ENCODE measurements around the gene SFPQ. TPM values are rescaled to one million over a fixed set of nuclear protein-coding genes. Genes with fewer than 3 reads are reported as not detected.

The SFPQ gene
- total and polyA plus RNA-seq, 4 donors: 34.7 to 231 (median 184) TPM

DNA sequence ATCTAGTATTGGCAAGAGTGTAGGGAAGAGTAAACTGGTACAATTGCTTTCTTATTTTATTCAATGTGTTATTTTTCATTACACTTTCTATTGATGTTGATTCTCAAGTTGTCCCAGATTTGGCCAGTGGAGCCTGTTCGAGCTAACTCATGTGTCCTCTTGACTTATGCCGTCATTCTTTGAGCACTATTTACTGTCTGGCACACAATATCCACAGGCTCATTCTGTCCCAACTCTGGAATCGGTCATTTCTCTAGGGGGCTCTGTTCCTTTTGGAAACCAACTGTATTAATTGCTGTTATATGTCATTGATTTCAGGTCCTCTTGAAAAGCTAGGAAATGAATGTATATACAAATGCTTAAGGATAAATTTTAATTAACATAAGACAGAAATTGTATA is 22.4 kb upstream of the SFPQ start:
- 8 to 12% methylated on average over 3 of the region's 3 CpGs for WGBS, 2 donors
- H3K4me1 ChIP-seq (ENCODE audit: control insufficient read depth in 1 of 2, insufficient read depth in 2 of 2, low read length in 2 of 2): no peaks in the 10 kb centered on the region
- no peak overlapping the region for H3K4me3 ChIP-seq (ENCODE audit: low read length in 2 of 2)
- intact Hi-C loops (cut with DNase I): no loop called here
- no peak for DNase-seq
- H3K9me3 ChIP-seq (ENCODE audit: control insufficient read depth, low read length): no peaks in the 10 kb centered on the region
- H3K27me3 ChIP-seq (ENCODE audit: control insufficient read depth in 1 of 2, insufficient read depth in 2 of 2, low read length in 1 of 2): no peaks in the 10 kb centered on the region
- H3K36me3 ChIP-seq (ENCODE audit: control insufficient read depth in 1 of 2, insufficient read depth in 2 of 2, low read length in 1 of 2): no peaks in the 10 kb centered on the region
- ATAC-seq (ENCODE audit: low FRiP score): peak; percentile 70
- H3K27ac ChIP-seq (ENCODE audit: low read depth in 1 of 2, low read length in 2 of 2): no peak overlapping the region

DNA sequence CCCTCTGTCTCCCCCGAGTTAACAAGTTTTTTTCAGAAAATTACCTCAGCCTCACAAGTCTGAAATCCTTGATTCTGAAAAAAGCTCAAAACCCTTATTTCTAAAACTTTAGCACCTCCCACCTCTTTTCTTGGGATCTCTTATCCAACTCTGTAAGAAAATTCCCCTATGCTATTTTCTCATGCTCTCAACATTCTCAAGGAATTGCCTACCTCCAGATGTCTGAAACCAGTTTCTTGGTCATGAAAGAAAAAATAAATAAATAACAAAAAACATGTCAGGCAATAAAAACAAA is 18.1 kb upstream of the SFPQ start:
- Histone ChIP-seq H3K4me1 (ENCODE audit: control insufficient read depth in 1 of 2, insufficient read depth in 2 of 2, low read length in 2 of 2) (no peaks in the 10 kb centered on the region), H3K27ac (ENCODE audit: low read depth in 1 of 2, low read length in 2 of 2) (no peak overlapping the region), H3K4me3 (ENCODE audit: low read length in 2 of 2) (no peak overlapping the region), H3K36me3 (ENCODE audit: control insufficient read depth in 1 of 2, insufficient read depth in 2 of 2, low read length in 1 of 2) (no peaks in the 10 kb centered on the region), H3K27me3 (ENCODE audit: control insufficient read depth in 1 of 2, insufficient read depth in 2 of 2, low read length in 1 of 2) (no peaks in the 10 kb centered on the region), H3K9me3 (ENCODE audit: control insufficient read depth, low read length) (no peaks in the 10 kb centered on the region)
- ATAC-seq (ENCODE audit: low FRiP score) (no peak), DNase-seq (no peak)
- intact Hi-C loops (cut with DNase I): no loop called here
- WGBS, 2 donors: 41 to 55% methylated on average over 1 of the region's 1 CpG

DNA sequence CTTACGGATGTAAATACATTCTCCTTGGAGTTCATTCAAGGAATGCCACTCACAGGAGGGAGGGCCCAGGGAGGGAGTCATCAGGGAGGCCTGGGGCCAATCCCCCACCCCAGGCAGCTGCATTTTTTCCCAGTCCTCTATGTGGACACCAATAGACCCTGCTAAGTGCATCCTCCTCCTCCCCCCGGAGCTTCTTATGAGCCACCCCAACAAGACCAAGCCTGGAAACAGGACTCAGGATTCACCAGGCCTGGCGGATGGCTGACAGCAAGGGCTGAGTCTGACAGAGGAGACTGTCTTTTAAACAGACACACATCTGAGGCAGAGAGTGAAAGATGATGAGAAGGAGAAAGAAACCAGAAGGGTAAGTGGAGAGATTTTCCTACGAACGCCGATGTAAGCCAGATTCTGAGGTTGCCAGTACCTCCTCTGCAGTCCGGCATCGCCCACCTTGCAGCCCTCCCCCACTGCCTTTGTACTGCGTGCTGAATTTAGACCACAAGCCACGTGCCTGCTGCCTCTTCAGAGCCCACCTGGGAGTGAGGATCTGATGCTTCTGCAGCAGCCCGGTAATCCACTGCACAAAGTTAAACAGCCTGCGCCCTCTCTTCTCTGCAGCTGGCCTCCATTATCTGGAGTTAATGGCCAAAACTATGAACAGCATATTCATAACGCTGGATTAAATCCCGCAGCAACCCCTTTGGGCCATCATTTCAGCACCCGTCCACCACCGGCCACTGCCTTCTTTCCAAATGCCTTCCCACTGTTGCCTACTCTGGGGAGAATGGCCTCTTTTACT is 17.6 kb upstream of the SFPQ start:
- DNase-seq (no peak), ATAC-seq (ENCODE audit: low FRiP score) (no peak)
- H3K9me3 ChIP-seq (ENCODE audit: control insufficient read depth, low read length): no peaks in the 10 kb centered on the region
- no peaks in the 10 kb centered on the region for H3K27me3 ChIP-seq (ENCODE audit: control insufficient read depth in 1 of 2, insufficient read depth in 2 of 2, low read length in 1 of 2)
- H3K4me3 ChIP-seq (ENCODE audit: low read length in 2 of 2): no peak overlapping the region
- 57 to 67% methylated on average over 16 of the region's 16 CpGs for WGBS, 2 donors
- no peaks in the 10 kb centered on the region for H3K4me1 ChIP-seq (ENCODE audit: control insufficient read depth in 1 of 2, insufficient read depth in 2 of 2, low read length in 2 of 2)
- H3K27ac ChIP-seq (ENCODE audit: low read depth in 1 of 2, low read length in 2 of 2): no peak overlapping the region
- no peaks in the 10 kb centered on the region for H3K36me3 ChIP-seq (ENCODE audit: control insufficient read depth in 1 of 2, insufficient read depth in 2 of 2, low read length in 1 of 2)
- intact Hi-C loops (cut with DNase I): no loop called here

DNA sequence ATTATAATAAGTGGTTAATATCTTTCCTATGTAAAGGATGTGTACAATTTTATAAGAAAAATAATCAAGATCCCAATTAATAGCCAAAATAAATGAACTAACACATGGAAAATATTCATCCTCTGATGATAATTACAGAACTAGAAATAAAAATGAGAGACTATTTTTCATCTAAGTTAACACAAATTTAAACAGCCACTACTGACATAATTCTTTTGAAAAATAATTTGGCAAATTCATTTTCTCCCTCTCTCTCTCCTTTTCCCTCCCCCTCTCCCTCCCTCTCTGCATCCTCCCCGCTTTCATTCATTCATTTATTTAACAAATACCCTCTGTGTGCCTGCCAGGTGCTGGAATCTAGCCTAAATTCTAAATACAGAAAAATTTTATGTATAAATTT is 10.3 kb upstream of the SFPQ start:
- ATAC-seq (ENCODE audit: low FRiP score): no peak

DNA sequence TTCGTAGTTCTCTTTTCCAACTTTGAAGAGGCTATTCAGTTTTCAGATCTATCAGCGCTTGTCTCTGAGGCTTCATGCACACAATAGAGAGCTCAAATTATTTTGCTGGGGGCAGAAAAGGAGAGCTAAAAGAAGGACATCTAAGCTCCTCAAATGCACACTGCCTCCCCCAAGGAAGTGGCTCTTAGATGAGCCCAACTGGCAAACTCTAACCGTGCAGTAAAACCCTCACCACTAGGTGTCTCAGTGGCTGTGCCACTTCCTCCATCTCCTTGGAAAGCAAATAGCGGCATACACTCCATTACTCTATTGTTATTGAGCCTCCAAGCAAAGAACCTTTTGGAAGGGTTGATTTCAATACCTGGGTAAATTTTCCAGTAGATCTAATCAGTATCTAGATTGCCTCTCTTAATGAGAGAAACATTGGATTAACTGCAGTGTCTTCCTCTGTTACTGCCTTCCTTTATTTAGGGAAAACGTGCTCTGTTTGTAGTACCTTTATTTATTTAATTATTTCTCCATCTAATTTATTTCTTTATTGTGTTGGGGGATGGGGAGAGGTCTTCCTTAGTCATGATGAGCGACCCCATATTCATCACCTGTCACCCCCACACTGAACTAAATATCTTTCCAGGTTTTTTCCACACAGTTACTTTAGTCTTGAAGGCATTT is 9.2 kb upstream of the SFPQ start:
- Histone ChIP-seq H3K27me3 (ENCODE audit: control insufficient read depth in 1 of 2, insufficient read depth in 2 of 2, low read length in 1 of 2) (no peaks in the 10 kb centered on the region), H3K4me1 (ENCODE audit: control insufficient read depth in 1 of 2, insufficient read depth in 2 of 2, low read length in 2 of 2) (no peaks in the 10 kb centered on the region), H3K27ac (ENCODE audit: low read depth in 1 of 2, low read length in 2 of 2) (no peak overlapping the region), H3K36me3 (ENCODE audit: control insufficient read depth in 1 of 2, insufficient read depth in 2 of 2, low read length in 1 of 2) (no peaks in the 10 kb centered on the region), H3K4me3 (ENCODE audit: low read length in 2 of 2) (no peak overlapping the region), H3K9me3 (ENCODE audit: control insufficient read depth, low read length) (no peaks in the 10 kb centered on the region)
- DNase-seq (peak in 1 of 2 donors; percentile 72), ATAC-seq (ENCODE audit: low FRiP score) (peak; percentile 90)
- intact Hi-C loops (cut with DNase I): loop anchor here (5.0 to 10.0 kb wide), 2 partner anchors 93 to 95 kb away; no protein-coding TSS in a partner anchor
- 23 to 28% methylated on average over 6 of the region's 6 CpGs for WGBS, 2 donors

More for the DNA sequence above, 10.3 kb upstream of the SFPQ start:
- DNase-seq: no peak
- Histone ChIP-seq H3K27ac (ENCODE audit: low read depth in 1 of 2, low read length in 2 of 2) (no peak overlapping the region), H3K9me3 (ENCODE audit: control insufficient read depth, low read length) (no peaks in the 10 kb centered on the region), H3K4me1 (ENCODE audit: control insufficient read depth in 1 of 2, insufficient read depth in 2 of 2, low read length in 2 of 2) (no peaks in the 10 kb centered on the region), H3K4me3 (ENCODE audit: low read length in 2 of 2) (no peak overlapping the region), H3K27me3 (ENCODE audit: control insufficient read depth in 1 of 2, insufficient read depth in 2 of 2, low read length in 1 of 2) (no peaks in the 10 kb centered on the region), H3K36me3 (ENCODE audit: control insufficient read depth in 1 of 2, insufficient read depth in 2 of 2, low read length in 1 of 2) (no peaks in the 10 kb centered on the region)
- WGBS, 2 donors: 64 to 73% methylated on average over 1 of the region's 1 CpG
- intact Hi-C loops (cut with DNase I): loop anchor here (5.0 to 10.0 kb wide), 2 partner anchors 92 to 94 kb away; no protein-coding TSS in a partner anchor

DNA sequence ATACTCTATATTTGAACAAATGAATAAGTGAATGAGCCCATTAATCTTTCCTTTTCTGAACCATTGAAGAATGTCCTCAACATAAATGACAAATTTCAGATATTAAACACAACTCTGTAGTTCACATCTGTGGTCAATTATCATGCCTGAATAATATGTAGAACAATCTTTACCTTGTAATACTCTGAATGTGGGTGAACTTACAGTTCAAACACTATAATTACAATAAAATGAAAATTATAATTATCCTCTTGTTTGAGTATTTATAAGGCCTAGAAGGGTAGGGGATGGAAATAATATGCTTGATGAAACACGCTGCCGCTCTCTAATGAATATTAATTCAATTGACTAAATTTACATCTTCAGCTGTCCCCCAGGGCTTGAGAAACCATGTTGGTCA is 8.7 kb upstream of the SFPQ start:
- no peaks in the 10 kb centered on the region for H3K9me3 ChIP-seq (ENCODE audit: control insufficient read depth, low read length)
- no peak overlapping the region for H3K4me3 ChIP-seq (ENCODE audit: low read length in 2 of 2)
- no peaks in the 10 kb centered on the region for H3K27me3 ChIP-seq (ENCODE audit: control insufficient read depth in 1 of 2, insufficient read depth in 2 of 2, low read length in 1 of 2)
- H3K36me3 ChIP-seq (ENCODE audit: control insufficient read depth in 1 of 2, insufficient read depth in 2 of 2, low read length in 1 of 2): no peaks in the 10 kb centered on the region
- 47 to 52% methylated on average over 2 of the region's 2 CpGs for WGBS, 2 donors
- H3K4me1 ChIP-seq (ENCODE audit: control insufficient read depth in 1 of 2, insufficient read depth in 2 of 2, low read length in 2 of 2): no peaks in the 10 kb centered on the region
- intact Hi-C loops (cut with DNase I): loop anchor here (5.0 to 10.0 kb wide), 2 partner anchors 93 to 96 kb away; no protein-coding TSS in a partner anchor
- DNase-seq: no peak
- H3K27ac ChIP-seq (ENCODE audit: low read depth in 1 of 2, low read length in 2 of 2): no peak overlapping the region
- no peak for ATAC-seq (ENCODE audit: low FRiP score)

DNA sequence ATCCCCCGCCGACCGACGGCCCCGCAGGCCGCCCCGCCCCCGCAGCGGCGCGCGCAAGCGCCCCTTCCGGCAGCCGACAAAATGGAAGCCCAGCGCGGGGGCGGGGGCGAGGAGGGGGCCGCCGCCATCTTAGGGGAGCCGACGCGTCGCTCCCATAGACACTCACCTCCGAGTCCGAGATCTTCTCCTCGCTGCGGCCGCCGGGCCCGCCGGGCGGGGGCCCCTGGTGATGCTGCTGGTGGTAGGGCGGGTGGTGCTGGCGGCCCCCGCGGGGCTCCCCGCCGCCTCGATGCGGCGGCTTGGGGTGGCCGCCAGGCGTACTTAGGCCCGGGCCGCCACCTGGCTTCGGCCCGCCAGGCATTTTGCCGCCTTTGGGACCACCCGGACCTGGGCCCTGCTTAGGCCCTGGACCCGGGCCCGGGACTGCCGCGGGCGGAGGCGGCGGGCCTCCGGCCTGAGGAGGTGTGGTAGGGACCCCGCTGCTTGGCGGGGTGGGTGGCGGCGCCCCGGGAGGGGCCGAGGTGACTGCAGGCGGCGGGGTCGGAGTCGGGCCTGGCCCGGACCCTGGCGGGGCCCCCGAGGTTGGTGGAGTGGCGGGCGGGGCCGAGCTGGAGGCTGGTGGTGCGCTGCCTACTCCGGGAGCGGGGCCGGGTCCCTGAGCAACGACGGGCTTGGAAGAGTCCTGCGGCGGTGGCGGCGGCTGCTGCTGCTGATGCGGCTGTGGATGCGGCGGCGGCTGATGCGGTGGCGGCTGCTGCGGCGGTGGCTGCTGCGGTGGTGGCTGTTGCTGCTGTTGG is 691 bp downstream of the SFPQ start:
- ATAC-seq (ENCODE audit: low FRiP score): peak; percentile 90
- no peaks in the 10 kb centered on the region for H3K9me3 ChIP-seq (ENCODE audit: control insufficient read depth, low read length)
- H3K27ac ChIP-seq (ENCODE audit: low read depth in 1 of 2, low read length in 2 of 2): peak overlapping the region; percentile 95 to 98
- intact Hi-C loops (cut with DNase I): loop anchor here (10.0 kb wide), 3 partner anchors 343 to 373 kb away; partner anchors contain the start of genes KIAA0319L (in 1 of the 2) and NCDN (in 1 of the 2)
- peak; percentile 93 to 96 for DNase-seq
- peak overlapping the region; percentile 87 to 93 for H3K4me3 ChIP-seq (ENCODE audit: low read length in 2 of 2)
- H3K27me3 ChIP-seq (ENCODE audit: control insufficient read depth in 1 of 2, insufficient read depth in 2 of 2, low read length in 1 of 2): no peaks in the 10 kb centered on the region
- H3K36me3 ChIP-seq (ENCODE audit: control insufficient read depth in 1 of 2, insufficient read depth in 2 of 2, low read length in 1 of 2): peaks cover 0 to 6% of the 10 kb centered on the region in 2 donors
- 0 to 1% methylated on average over 53 to 94 of the region's 94 CpGs for WGBS, 2 donors
- H3K4me1 ChIP-seq (ENCODE audit: control insufficient read depth in 1 of 2, insufficient read depth in 2 of 2, low read length in 2 of 2): peaks cover 0 to 3% of the 10 kb centered on the region in 2 donors

DNA sequence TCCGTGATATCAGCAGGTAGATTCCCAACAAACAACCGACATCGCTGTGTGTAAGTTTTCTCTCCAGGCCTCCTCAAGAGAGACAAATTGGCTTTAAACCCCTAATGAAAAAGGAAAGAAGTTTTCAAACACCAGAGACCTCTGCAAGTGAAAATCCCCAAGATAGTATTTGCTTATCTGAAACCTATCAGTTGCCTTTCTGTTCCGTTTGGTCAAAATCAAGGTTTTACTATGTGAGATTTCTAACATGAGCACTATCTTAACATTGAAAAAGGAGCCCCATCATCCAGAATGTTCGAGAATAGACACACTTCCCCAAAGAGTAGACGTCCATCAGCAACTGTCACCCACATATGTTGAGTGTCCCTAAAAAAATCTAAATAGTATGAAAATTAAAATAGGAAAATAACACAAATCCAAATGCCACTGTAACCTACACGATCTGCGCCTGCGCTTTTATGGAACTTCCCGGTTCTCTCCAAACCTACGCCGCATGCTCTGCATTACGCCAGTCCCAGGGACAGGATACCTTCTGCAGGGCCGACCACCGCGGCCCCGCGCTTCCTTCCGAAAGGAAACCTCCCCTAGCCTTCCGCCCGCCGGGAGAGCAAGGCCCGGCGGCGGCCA is 1.4 kb downstream of the SFPQ start:
- DNase-seq: no peak
- Histone ChIP-seq H3K4me1 (ENCODE audit: control insufficient read depth in 1 of 2, insufficient read depth in 2 of 2, low read length in 2 of 2) (peaks cover 0 to 3% of the 10 kb centered on the region in 2 donors), H3K9me3 (ENCODE audit: control insufficient read depth, low read length) (no peaks in the 10 kb centered on the region), H3K27me3 (ENCODE audit: control insufficient read depth in 1 of 2, insufficient read depth in 2 of 2, low read length in 1 of 2) (no peaks in the 10 kb centered on the region), H3K36me3 (ENCODE audit: control insufficient read depth in 1 of 2, insufficient read depth in 2 of 2, low read length in 1 of 2) (peaks cover 6% of the 10 kb centered on the region in 2 donors), H3K4me3 (ENCODE audit: low read length in 2 of 2) (peak overlapping the region; percentile 87 to 93), H3K27ac (ENCODE audit: low read depth in 1 of 2, low read length in 2 of 2) (no peak overlapping the region)
- no peak for ATAC-seq (ENCODE audit: low FRiP score)
- WGBS, 2 donors: 0% methylated on average over 25 of the region's 25 CpGs
- intact Hi-C loops (cut with DNase I): loop anchor here (10.0 kb wide), 3 partner anchors 343 to 373 kb away; partner anchors contain the start of genes KIAA0319L (in 1 of the 2) and NCDN (in 1 of the 2)

Measured in aorta (tissue), 5 donors.